ENCODE results near the gene ABCA7. TPM values are rescaled to one million over a fixed set of nuclear protein-coding genes. Genes with fewer than 3 reads are reported as not detected.

ABCA7 gene
- total RNA-seq, 3 donors from 2014 or later, result 8.0 to 31.8 (median 26.5) TPM

GRCh38 chr19:1008268-1009040, 31.5 kb upstream of the ABCA7 start:
- H3K9me3 ChIP-seq, result no peaks in the 10 kb centered on the region
- no peak overlapping the region for H3K4me3 ChIP-seq
- intact Hi-C loops (cut with DNase I; ENCODE audit: low total_unique reads), result no loop called here
- H3K36me3 ChIP-seq, result peaks cover 16% of the 10 kb centered on the region
- peaks cover 0 to 3% of the 10 kb centered on the region in 2 donors for H3K27me3 ChIP-seq
- no peaks in the 10 kb centered on the region for H3K4me1 ChIP-seq
- H3K27ac ChIP-seq, result no peak overlapping the region
- no peak for DNase-seq (ENCODE audit: low spot score in 2 of 2)
- TF ChIP-seq, protein P1, sequence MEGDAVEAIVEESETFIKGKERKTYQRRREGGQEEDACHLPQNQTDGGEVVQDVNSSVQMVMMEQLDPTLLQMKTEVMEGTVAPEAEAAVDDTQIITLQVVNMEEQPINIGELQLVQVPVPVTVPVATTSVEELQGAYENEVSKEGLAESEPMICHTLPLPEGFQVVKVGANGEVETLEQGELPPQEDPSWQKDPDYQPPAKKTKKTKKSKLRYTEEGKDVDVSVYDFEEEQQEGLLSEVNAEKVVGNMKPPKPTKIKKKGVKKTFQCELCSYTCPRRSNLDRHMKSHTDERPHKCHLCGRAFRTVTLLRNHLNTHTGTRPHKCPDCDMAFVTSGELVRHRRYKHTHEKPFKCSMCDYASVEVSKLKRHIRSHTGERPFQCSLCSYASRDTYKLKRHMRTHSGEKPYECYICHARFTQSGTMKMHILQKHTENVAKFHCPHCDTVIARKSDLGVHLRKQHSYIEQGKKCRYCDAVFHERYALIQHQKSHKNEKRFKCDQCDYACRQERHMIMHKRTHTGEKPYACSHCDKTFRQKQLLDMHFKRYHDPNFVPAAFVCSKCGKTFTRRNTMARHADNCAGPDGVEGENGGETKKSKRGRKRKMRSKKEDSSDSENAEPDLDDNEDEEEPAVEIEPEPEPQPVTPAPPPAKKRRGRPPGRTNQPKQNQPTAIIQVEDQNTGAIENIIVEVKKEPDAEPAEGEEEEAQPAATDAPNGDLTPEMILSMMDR (IDR thresholded peaks at IDR 0.05), result no peak
- TF ChIP-seq POLR2AphosphoS5 (IDR thresholded peaks at IDR 0.05), result no peak
- TF ChIP-seq POLR2A (IDR thresholded peaks at IDR 0.05), result no peak

DNA sequence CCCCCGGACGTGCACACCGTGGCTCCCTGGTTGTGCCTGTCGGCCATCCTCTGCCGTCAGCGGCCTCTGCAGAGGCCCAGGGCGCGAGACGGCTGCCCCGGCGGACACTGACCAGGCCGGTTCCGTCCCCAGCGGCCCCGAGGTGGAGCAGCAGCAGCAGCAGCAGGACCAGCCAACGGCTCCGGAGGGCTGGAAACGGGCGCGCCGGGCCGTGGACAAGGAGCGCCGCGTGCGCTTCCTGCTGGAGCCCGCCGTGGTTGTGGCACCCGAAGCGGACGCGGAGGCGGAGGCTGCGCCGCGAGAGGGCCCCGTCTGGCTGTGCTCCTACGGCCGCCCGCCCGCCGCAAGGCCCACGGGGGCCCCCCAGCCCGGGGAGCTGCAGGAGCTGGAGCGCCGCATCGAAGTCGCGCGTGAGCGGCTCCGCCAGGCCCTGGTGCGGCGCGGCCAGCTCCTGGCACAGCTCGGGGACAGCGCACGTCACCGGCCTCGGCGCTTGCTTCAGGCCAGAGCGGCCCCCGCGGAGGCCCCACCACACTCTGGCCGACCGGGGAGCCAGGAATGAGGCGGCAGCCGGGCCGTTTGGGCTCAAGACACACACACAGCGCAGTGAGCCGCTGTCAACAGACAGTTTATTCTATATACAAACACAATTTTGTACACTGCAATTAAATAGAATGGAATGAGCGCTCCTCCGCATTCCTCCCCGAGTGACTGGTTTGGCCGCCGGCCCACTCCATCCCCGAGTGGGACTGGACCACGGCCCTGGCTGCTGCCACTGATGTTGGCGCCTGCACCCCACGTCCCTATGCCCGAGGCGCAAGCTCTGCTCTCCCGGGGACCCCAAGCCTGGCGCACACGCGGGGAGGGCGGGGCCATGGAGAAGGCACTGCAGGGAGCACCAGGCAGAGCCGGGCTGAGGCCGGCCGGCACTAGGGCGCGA, 30.6 kb upstream of the ABCA7 start:
- Histone ChIP-seq H3K27ac (no peak overlapping the region), H3K36me3 (peaks cover 16% of the 10 kb centered on the region), H3K9me3 (no peaks in the 10 kb centered on the region), H3K4me1 (no peaks in the 10 kb centered on the region), H3K27me3 (no peaks in the 10 kb centered on the region), H3K4me3 (no peak overlapping the region)
- no peak for DNase-seq (ENCODE audit: low spot score in 2 of 2)
- intact Hi-C loops (cut with DNase I; ENCODE audit: low total_unique reads), result no loop called here
- TF ChIP-seq POLR2A (IDR thresholded peaks at IDR 0.05) (no peak), POLR2AphosphoS5 (IDR thresholded peaks at IDR 0.05) (no peak)
- TF ChIP-seq, protein P1 (IDR thresholded peaks at IDR 0.05), result no peak

DNA sequence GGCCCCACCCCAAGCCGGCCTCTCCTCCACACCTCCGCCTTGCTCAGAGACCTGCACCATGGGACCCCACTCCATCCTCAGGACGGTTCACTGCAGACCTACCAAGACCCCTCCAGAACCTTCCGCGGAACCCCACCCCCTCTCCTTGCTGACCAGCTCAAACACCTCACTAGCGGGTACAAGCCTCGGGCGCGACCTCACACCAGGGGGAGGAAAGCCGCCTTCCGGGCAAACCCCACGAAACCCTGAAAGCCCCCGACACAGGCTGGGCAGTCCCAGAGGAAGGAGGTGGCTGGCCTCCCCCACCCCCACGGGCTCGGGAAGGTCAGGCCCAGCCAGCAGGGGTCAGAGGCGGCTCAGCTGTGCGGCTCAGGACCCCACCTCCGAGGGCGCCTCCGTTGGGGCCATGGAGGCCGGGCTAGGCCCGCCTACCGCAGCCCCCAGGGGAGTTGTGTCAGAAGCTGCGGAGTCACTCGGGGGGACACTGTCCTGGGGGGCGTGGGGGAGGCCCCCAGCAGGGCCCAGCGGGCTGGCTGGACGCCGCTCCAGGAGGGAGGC, 29.8 kb upstream of the ABCA7 start:
- intact Hi-C loops (cut with DNase I; ENCODE audit: low total_unique reads), result loop anchor here (10.0 kb wide), 1 partner anchor 215 kb away; no protein-coding TSS in a partner anchor
- H3K4me3 ChIP-seq, result no peak overlapping the region
- peaks cover 16% of the 10 kb centered on the region for H3K36me3 ChIP-seq
- no peak for DNase-seq (ENCODE audit: low spot score in 2 of 2)
- no peaks in the 10 kb centered on the region for H3K9me3 ChIP-seq
- H3K27me3 ChIP-seq, result no peaks in the 10 kb centered on the region
- H3K4me1 ChIP-seq, result no peaks in the 10 kb centered on the region
- H3K27ac ChIP-seq, result no peak overlapping the region
- TF ChIP-seq, protein P1 (IDR thresholded peaks at IDR 0.05), result no peak
- no peak for TF ChIP-seq POLR2AphosphoS5 (IDR thresholded peaks at IDR 0.05)
- TF ChIP-seq POLR2A (IDR thresholded peaks at IDR 0.05), result no peak

GRCh38 chr19:1010586-1011510, 29.1 kb upstream of the ABCA7 start:
- no peak overlapping the region for H3K27ac ChIP-seq

More at GRCh38 chr19:1010586-1011510, 29.1 kb upstream of the ABCA7 start:
- H3K36me3 ChIP-seq, result peaks cover 16% of the 10 kb centered on the region
- intact Hi-C loops (cut with DNase I; ENCODE audit: low total_unique reads), result loop anchor here (10.0 kb wide), 1 partner anchor 214 kb away; no protein-coding TSS in a partner anchor
- DNase-seq (ENCODE audit: low spot score in 2 of 2), result no peak
- TF ChIP-seq, protein P1 (IDR thresholded peaks at IDR 0.05), result no peak
- no peak for TF ChIP-seq POLR2AphosphoS5 (IDR thresholded peaks at IDR 0.05)
- no peak for TF ChIP-seq POLR2A (IDR thresholded peaks at IDR 0.05)
- no peaks in the 10 kb centered on the region for H3K9me3 ChIP-seq
- H3K4me3 ChIP-seq, result no peak overlapping the region
- peaks cover 0 to 4% of the 10 kb centered on the region in 2 donors for H3K4me1 ChIP-seq
- H3K27me3 ChIP-seq, result no peaks in the 10 kb centered on the region
